ENCODE results near the gene LARGE2.

LARGE2 gene

GRCh38 chr11:45949992-45950407 is 27.5 kb downstream of the LARGE2 start:
- DNase-seq (ENCODE audit: extremely low read depth in 1 of 2, low read depth in 1 of 2), result no peak

DNA sequence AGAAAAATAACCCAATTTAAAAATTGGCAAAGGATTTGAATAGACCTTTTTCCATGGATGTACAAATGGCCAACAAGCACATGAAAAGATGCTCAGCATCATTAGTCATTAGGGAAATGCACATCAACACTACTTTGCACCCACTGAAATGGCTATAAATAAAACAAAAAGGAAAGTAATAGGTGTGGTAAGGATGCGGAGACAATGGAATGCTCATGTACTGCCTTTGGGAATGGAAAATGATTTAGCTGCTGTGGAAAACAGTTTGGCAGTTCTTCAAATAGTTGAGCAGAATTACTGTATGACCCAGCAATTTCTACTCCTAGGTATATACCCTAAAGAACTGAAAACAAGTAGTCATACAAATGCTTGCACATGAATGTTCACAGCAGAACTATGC is 37.4 kb downstream of the LARGE2 start:
- DNase-seq (ENCODE audit: extremely low read depth in 1 of 2, low read depth in 1 of 2), result no peak

DNA sequence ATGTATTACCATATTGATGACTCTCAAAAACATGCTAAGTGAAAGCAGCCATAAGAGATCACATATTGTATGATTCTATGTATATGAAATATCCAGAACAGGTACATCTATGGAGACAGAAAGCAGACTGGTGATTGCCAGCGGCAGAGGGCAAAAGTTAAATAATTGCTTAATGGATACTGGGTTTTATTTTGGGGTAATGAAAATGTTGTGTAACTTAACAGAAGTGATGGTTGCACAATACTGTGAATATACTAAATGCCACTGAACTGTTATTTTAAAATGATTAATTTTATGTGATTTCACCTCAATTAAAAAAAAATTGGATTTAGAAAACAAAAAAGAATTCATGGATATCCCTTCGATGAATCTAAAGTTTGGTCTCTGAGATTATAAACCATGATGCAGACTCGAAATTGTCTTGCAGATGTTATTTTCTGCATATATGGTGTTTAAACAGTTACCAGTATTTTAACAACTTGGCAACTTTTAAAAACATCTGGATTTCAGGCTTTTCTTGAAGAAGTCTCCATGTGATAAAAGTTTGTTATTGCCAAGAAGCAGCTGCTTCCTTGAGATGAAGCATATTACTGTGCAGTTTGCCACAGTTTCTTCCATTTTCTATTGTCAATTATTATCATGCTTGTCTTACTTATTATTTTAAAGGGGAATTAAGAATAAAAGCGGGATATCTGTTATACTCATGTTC is 38.1 kb downstream of the LARGE2 start:
- no peak for DNase-seq (ENCODE audit: extremely low read depth in 1 of 2, low read depth in 1 of 2)

GRCh38 chr11:45961751-45962240 is 39.3 kb downstream of the LARGE2 start:
- no peak for DNase-seq (ENCODE audit: extremely low read depth in 1 of 2, low read depth in 1 of 2)

- DNase-seq (ENCODE audit: extremely low read depth in 1 of 2, low read depth in 1 of 2), result peak in 1 of 2 donors; percentile 30
Observed at GRCh38 chr11:45964911-45965389, 42.5 kb downstream of the LARGE2 start.

- no peak for DNase-seq (ENCODE audit: extremely low read depth in 1 of 2, low read depth in 1 of 2)
Observed at GRCh38 chr11:45967506-45967905, 45.0 kb downstream of the LARGE2 start.

- DNase-seq (ENCODE audit: extremely low read depth in 1 of 2, low read depth in 1 of 2), result no peak
Observed at GRCh38 chr11:45968901-45969300, 46.4 kb downstream of the LARGE2 start.

DNA sequence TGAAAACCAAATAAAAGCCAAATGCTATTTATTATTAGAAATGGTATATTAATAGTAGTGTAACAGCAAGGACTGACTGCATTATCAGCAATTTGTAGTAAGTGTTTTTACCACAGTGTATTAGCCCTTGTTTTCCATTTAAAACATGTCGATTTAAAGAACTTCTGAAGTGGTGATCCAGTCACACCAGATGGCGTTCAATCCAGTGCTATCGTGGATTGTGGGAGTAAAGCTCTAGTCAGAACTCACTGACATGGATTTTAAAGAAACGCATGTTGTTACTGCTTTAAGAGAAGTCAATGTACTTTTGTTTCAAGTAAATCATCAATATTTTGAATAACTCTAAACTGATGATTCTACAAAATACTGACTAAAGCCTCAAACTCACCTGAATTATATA is 51.1 kb downstream of the LARGE2 start:
- DNase-seq (ENCODE audit: extremely low read depth in 1 of 2, low read depth in 1 of 2), result no peak

DNA sequence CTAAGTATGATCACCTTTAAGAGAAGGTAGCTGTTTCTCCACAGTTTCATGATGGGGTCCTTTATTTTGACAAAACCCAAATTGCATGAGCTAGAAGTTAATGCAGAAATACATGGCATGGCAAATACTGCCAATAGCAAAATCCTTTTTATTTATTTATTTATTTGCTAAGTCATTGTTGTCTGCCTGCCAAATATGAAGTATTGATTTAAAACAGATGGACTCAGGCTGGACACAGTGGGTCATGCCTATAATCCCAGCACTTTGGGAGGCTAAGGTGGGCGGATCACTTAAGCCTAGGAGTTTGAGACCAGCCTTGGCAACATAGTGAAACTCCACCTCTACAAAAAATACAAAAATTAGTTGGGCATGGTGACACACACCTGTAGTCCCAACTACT is 52.4 kb downstream of the LARGE2 start:
- no peak for DNase-seq (ENCODE audit: extremely low read depth in 1 of 2, low read depth in 1 of 2)

All from stimulated activated CD8-positive, alpha-beta memory T cell treated with anti-CD3 and anti-CD28 coated beads, Interleukin-7, amount 100 ng/mL, for 48 hours (primary cell).